T-helper 1 cell treated with Interleukin-12 subunit alpha and Interleukin-12 subunit beta and Interleukin-4 antibody, amounts not matched to agents 30 μg/mL and 1 μg/mL, for 36 hours (primary cell): ENCODE results near the gene TENM3.

ENCODE experiments used
- H3K27ac Mint-ChIP-seq: one replicate; pipeline ENCODE4 v1.8.0; 2021; ENCODE audit warnings: mild to moderate bottlenecking, mixed read lengths
- H3K27me3 Mint-ChIP-seq: one replicate; pipeline ENCODE4 v1.8.0; 2021; ENCODE audit warnings: low read depth, mixed read lengths
- H3K36me3 Mint-ChIP-seq: one replicate; pipeline ENCODE4 v1.8.0; 2021; ENCODE audit warnings: low read depth, mixed read lengths
- H3K4me1 Mint-ChIP-seq: one replicate; pipeline ENCODE4 v1.8.0; 2021; ENCODE audit warnings: low read depth, mixed read lengths
- H3K4me3 Mint-ChIP-seq: one replicate; pipeline ENCODE4 v1.8.0; 2021; ENCODE audit warnings: mild to moderate bottlenecking, moderate library complexity, mixed read lengths
- H3K9me3 Mint-ChIP-seq: one replicate; pipeline ENCODE4 v1.8.0; 2021; ENCODE audit warnings: mixed read lengths

TENM3 gene

GRCh38 chr4:182776376-182777105, 533.3 kb downstream of the TENM3 start:
- Mint-ChIP-seq H3K27me3 (peaks cover 5% of the 10 kb centered on the region), H3K4me3 (no peak overlapping the region)

GRCh38 chr4:182778222-182778982, 535.2 kb downstream of the TENM3 start:
- H3K36me3 Mint-ChIP-seq = no peaks in the 10 kb centered on the region
- no peak overlapping the region for H3K4me3 Mint-ChIP-seq
- no peak overlapping the region for H3K27ac Mint-ChIP-seq
- no peaks in the 10 kb centered on the region for H3K4me1 Mint-ChIP-seq
- H3K27me3 Mint-ChIP-seq = peaks cover 5% of the 10 kb centered on the region
- no peaks in the 10 kb centered on the region for H3K9me3 Mint-ChIP-seq

More at GRCh38 chr4:182776376-182777105, 533.3 kb downstream of the TENM3 start:
- H3K36me3 Mint-ChIP-seq = no peaks in the 10 kb centered on the region
- no peak overlapping the region for H3K27ac Mint-ChIP-seq
- no peaks in the 10 kb centered on the region for H3K4me1 Mint-ChIP-seq
- no peaks in the 10 kb centered on the region for H3K9me3 Mint-ChIP-seq

- Mint-ChIP-seq H3K27ac (no peak overlapping the region), H3K9me3 (no peaks in the 10 kb centered on the region), H3K27me3 (no peaks in the 10 kb centered on the region), H3K4me3 (no peak overlapping the region), H3K36me3 (no peaks in the 10 kb centered on the region), H3K4me1 (no peaks in the 10 kb centered on the region)
These were observed 543.8 kb downstream of the TENM3 start for GRCh38 chr4:182786991-182787390.

- Mint-ChIP-seq H3K27ac (no peak overlapping the region), H3K36me3 (no peaks in the 10 kb centered on the region), H3K27me3 (no peaks in the 10 kb centered on the region), H3K4me3 (no peak overlapping the region), H3K4me1 (no peaks in the 10 kb centered on the region), H3K9me3 (no peaks in the 10 kb centered on the region)
These were observed 545.0 kb downstream of the TENM3 start for GRCh38 chr4:182788201-182788600.

GRCh38 chr4:182789529-182789928, 546.3 kb downstream of the TENM3 start:
- Mint-ChIP-seq H3K4me1 (no peaks in the 10 kb centered on the region), H3K9me3 (no peaks in the 10 kb centered on the region), H3K27me3 (no peaks in the 10 kb centered on the region), H3K27ac (no peak overlapping the region), H3K4me3 (no peak overlapping the region), H3K36me3 (no peaks in the 10 kb centered on the region)

- no peaks in the 10 kb centered on the region for H3K9me3 Mint-ChIP-seq
- H3K4me3 Mint-ChIP-seq = no peak overlapping the region
- H3K27ac Mint-ChIP-seq = no peak overlapping the region
- H3K4me1 Mint-ChIP-seq = no peaks in the 10 kb centered on the region
- H3K36me3 Mint-ChIP-seq = no peaks in the 10 kb centered on the region
- peaks cover 13% of the 10 kb centered on the region for H3K27me3 Mint-ChIP-seq
These were observed 552.4 kb downstream of the TENM3 start for GRCh38 chr4:182795446-182796238.

GRCh38 chr4:182799515-182800215, 556.5 kb downstream of the TENM3 start:
- no peak overlapping the region for H3K27ac Mint-ChIP-seq
- no peaks in the 10 kb centered on the region for H3K4me1 Mint-ChIP-seq
- no peaks in the 10 kb centered on the region for H3K9me3 Mint-ChIP-seq
- H3K4me3 Mint-ChIP-seq = no peak overlapping the region
- H3K27me3 Mint-ChIP-seq = peaks cover 20% of the 10 kb centered on the region
- H3K36me3 Mint-ChIP-seq = no peaks in the 10 kb centered on the region

GRCh38 chr4:182800216-182800515, 557.0 kb downstream of the TENM3 start:
- Mint-ChIP-seq H3K4me1 (no peaks in the 10 kb centered on the region), H3K9me3 (no peaks in the 10 kb centered on the region), H3K27ac (no peak overlapping the region)

GRCh38 chr4:182801636-182802035, 558.4 kb downstream of the TENM3 start:
- Mint-ChIP-seq H3K27me3 (peaks cover 22% of the 10 kb centered on the region), H3K4me1 (peaks cover 6% of the 10 kb centered on the region), H3K4me3 (no peak overlapping the region), H3K36me3 (no peaks in the 10 kb centered on the region), H3K27ac (no peak overlapping the region), H3K9me3 (no peaks in the 10 kb centered on the region)

More at GRCh38 chr4:182800216-182800515, 557.0 kb downstream of the TENM3 start:
- H3K4me3 Mint-ChIP-seq = no peak overlapping the region
- no peaks in the 10 kb centered on the region for H3K36me3 Mint-ChIP-seq
- peaks cover 20% of the 10 kb centered on the region for H3K27me3 Mint-ChIP-seq

- Mint-ChIP-seq H3K27ac (no peak overlapping the region), H3K4me3 (no peak overlapping the region), H3K27me3 (peaks cover 19% of the 10 kb centered on the region), H3K9me3 (no peaks in the 10 kb centered on the region), H3K4me1 (peaks cover 8% of the 10 kb centered on the region), H3K36me3 (no peaks in the 10 kb centered on the region)
These were observed 559.4 kb downstream of the TENM3 start for GRCh38 chr4:182802621-182803020.

- Mint-ChIP-seq H3K27me3 (peaks cover 19% of the 10 kb centered on the region), H3K36me3 (no peaks in the 10 kb centered on the region), H3K9me3 (no peaks in the 10 kb centered on the region), H3K4me1 (peaks cover 8% of the 10 kb centered on the region), H3K4me3 (no peak overlapping the region), H3K27ac (no peak overlapping the region)
These were observed 560.0 kb downstream of the TENM3 start for GRCh38 chr4:182803235-182803634.

GRCh38 chr4:182804131-182804530, 560.9 kb downstream of the TENM3 start:
- Mint-ChIP-seq H3K36me3 (no peaks in the 10 kb centered on the region), H3K4me1 (peaks cover 17% of the 10 kb centered on the region), H3K9me3 (no peaks in the 10 kb centered on the region), H3K27me3 (peaks cover 25% of the 10 kb centered on the region), H3K27ac (no peak overlapping the region), H3K4me3 (no peak overlapping the region)

GRCh38 chr4:182805321-182805720, 562.1 kb downstream of the TENM3 start:
- Mint-ChIP-seq H3K27me3 (peaks cover 25% of the 10 kb centered on the region), H3K36me3 (no peaks in the 10 kb centered on the region), H3K27ac (no peak overlapping the region), H3K4me3 (no peak overlapping the region), H3K9me3 (no peaks in the 10 kb centered on the region), H3K4me1 (peaks cover 18% of the 10 kb centered on the region)

GRCh38 chr4:182805750-182806149, 562.5 kb downstream of the TENM3 start:
- no peak overlapping the region for H3K27ac Mint-ChIP-seq
- peaks cover 18% of the 10 kb centered on the region for H3K4me1 Mint-ChIP-seq

More at GRCh38 chr4:182805750-182806149, 562.5 kb downstream of the TENM3 start:
- Mint-ChIP-seq H3K9me3 (no peaks in the 10 kb centered on the region), H3K27me3 (peaks cover 25% of the 10 kb centered on the region), H3K36me3 (no peaks in the 10 kb centered on the region), H3K4me3 (no peak overlapping the region)
